ENCODE results near the gene TK2.

The TK2 gene

GRCh38 chr16:66481081-66481942 lies 68.6 kb downstream of the TK2 start:
- TF ChIP-seq CTCF (IDR thresholded peaks at IDR 0.05): no peak

GRCh38 chr16:66480265-66481080 lies 69.4 kb downstream of the TK2 start:
- no peak for TF ChIP-seq CTCF (IDR thresholded peaks at IDR 0.05)

- no peak for TF ChIP-seq CTCF (IDR thresholded peaks at IDR 0.05)
These were observed 70.2 kb downstream of the TK2 start for GRCh38 chr16:66479661-66480264.

- peak; percentile 63 for TF ChIP-seq CTCF (IDR thresholded peaks at IDR 0.05)
These were observed 71.0 kb downstream of the TK2 start for GRCh38 chr16:66478733-66479511.

GRCh38 chr16:66477028-66477515 lies 72.8 kb downstream of the TK2 start:
- TF ChIP-seq CTCF (IDR thresholded peaks at IDR 0.05): no peak

- no peak for TF ChIP-seq CTCF (IDR thresholded peaks at IDR 0.05)
These were observed 73.4 kb downstream of the TK2 start for GRCh38 chr16:66476328-66477027.
